IgD-negative memory B cell (primary cell): ENCODE measurements around the gene IFT80. TPM values are rescaled to one million over a fixed set of nuclear protein-coding genes. Genes with fewer than 3 reads are reported as not detected.
A peak's percentile ranks its signal among the peaks of the same experiment; 100 is the strongest.

ENCODE experiments used
- H3K27ac Mint-ChIP-seq, 3 donors: one replicate each; pipeline ENCODE4 v1.8.0; 2020 to 2022; ENCODE audit warnings: mild to moderate bottlenecking in 3 of 3, mixed read lengths in 3 of 3, moderate library complexity in 1 of 3
- H3K27me3 Mint-ChIP-seq: one replicate; pipeline ENCODE4 v1.8.0; 2021; ENCODE audit warnings: mixed read lengths
- H3K36me3 Mint-ChIP-seq: one replicate; pipeline ENCODE4 v1.8.0; 2020; ENCODE audit warnings: mild to moderate bottlenecking, mixed read lengths
- H3K4me1 Mint-ChIP-seq, 3 donors: one replicate each; pipeline ENCODE4 v1.8.0; 2020 to 2022; ENCODE audit warnings: mixed read lengths in 3 of 3, mild to moderate bottlenecking in 1 of 3
- H3K4me3 Mint-ChIP-seq, 4 donors: one replicate each; pipeline ENCODE4 v1.8.0; 2020 to 2022; ENCODE audit warnings: mild to moderate bottlenecking in 4 of 4, mixed read lengths in 4 of 4, moderate library complexity in 3 of 4
- H3K9me3 Mint-ChIP-seq, 3 donors: one replicate each; pipeline ENCODE4 v1.8.0; 2020 to 2021; ENCODE audit warnings: mixed read lengths in 3 of 3, mild to moderate bottlenecking in 1 of 3
- polyA plus RNA-seq: library from polyadenylated mRNA; unstranded; fragments of 300-500 nt; fragmentation: Illumina TruSeq; gene quantifications from one replicate; pipeline ENCODE4 v1.2.3, GENCODE V29; 2021

Gene IFT80
- polyA plus RNA-seq, 1 donor from 2014 or later: 3.8 TPM

GRCh38 chr3:160390565-160391138 is 8.4 kb downstream of the IFT80 start:
- Mint-ChIP-seq H3K27ac (no peak overlapping the region), H3K4me3 (peak overlapping the region in 1 of 4 donors; percentile 9), H3K27me3 (no peaks in the 10 kb centered on the region), H3K36me3 (peaks cover 4% of the 10 kb centered on the region), H3K4me1 (peaks cover 3 to 17% (median 10%) of the 10 kb centered on the region in 3 donors), H3K9me3 (no peaks in the 10 kb centered on the region)

DNA sequence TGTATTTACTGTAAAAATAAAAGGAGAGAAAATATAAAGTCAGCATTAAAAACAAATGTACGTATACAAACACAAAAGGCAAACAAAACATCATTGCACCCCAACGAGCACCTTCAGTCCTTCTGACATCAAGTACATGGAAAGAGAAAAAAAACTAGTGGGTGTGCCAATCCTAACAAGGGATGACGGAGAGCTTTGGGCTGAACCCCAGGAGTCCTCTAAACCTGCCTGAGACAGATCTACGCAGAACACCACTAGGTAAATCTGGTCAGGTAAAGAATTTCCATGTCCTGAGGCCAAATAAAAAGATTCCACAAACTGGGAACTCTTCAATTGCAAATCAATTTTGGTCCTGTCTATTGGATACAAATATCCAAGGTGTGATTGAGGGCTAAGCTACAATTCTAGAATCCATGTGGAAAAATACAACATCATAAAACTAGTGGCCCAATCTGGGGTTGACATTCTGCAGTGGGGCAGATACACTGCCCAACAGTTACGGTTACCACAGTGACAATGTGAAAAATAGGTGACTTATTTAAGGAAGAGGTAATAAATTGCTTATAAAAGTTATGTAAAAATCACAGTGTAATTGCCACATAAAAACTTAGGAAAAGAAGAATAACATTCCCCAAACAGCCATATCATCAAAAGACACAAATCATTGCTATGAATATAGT is 14.2 kb downstream of the IFT80 start:
- no peak overlapping the region for H3K27ac Mint-ChIP-seq

DNA sequence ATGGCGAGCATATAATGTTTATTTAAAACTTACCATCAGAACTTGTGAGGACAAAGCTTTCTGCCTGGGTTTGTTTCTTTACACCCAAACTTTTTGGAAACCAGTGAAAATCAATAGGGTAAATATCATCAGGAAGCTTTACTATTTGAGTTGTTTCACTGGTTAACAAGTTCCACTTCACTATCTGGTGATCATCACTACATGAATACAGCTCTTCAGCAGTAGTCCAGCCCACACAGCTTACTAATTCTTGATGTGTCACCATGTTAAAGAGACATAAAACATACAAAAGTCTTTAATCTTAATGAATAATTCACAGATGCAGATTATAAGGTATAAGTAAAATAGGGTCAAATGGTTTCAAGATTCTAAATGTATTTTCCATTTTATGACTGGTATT is 17.6 kb downstream of the IFT80 start:
- H3K4me3 Mint-ChIP-seq: no peak overlapping the region

More for the DNA sequence above, 14.2 kb downstream of the IFT80 start:
- no peaks in the 10 kb centered on the region for H3K9me3 Mint-ChIP-seq
- H3K27me3 Mint-ChIP-seq: no peaks in the 10 kb centered on the region
- H3K36me3 Mint-ChIP-seq: peaks cover 13% of the 10 kb centered on the region
- no peak overlapping the region for H3K4me3 Mint-ChIP-seq
- peaks cover 0 to 3% (median under 1%) of the 10 kb centered on the region in 3 donors for H3K4me1 Mint-ChIP-seq

GRCh38 chr3:160379628-160380214 is 19.3 kb downstream of the IFT80 start:
- no peak overlapping the region for H3K27ac Mint-ChIP-seq
- H3K27me3 Mint-ChIP-seq: no peaks in the 10 kb centered on the region
- H3K4me3 Mint-ChIP-seq: no peak overlapping the region
- peaks cover 12% of the 10 kb centered on the region for H3K36me3 Mint-ChIP-seq
- H3K9me3 Mint-ChIP-seq: no peaks in the 10 kb centered on the region
- peaks cover 0 to 1% (median 0%) of the 10 kb centered on the region in 3 donors for H3K4me1 Mint-ChIP-seq

More for the DNA sequence above, 17.6 kb downstream of the IFT80 start:
- no peaks in the 10 kb centered on the region for H3K27me3 Mint-ChIP-seq
- no peak overlapping the region for H3K27ac Mint-ChIP-seq
- peaks cover 0 to 1% (median 0%) of the 10 kb centered on the region in 3 donors for H3K4me1 Mint-ChIP-seq
- peaks cover 12% of the 10 kb centered on the region for H3K36me3 Mint-ChIP-seq
- H3K9me3 Mint-ChIP-seq: no peaks in the 10 kb centered on the region

- H3K27me3 Mint-ChIP-seq: no peaks in the 10 kb centered on the region
- H3K4me1 Mint-ChIP-seq: peaks cover 0 to 1% (median 0%) of the 10 kb centered on the region in 3 donors
These were observed 20.5 kb downstream of the IFT80 start for GRCh38 chr3:160378331-160379109.

DNA sequence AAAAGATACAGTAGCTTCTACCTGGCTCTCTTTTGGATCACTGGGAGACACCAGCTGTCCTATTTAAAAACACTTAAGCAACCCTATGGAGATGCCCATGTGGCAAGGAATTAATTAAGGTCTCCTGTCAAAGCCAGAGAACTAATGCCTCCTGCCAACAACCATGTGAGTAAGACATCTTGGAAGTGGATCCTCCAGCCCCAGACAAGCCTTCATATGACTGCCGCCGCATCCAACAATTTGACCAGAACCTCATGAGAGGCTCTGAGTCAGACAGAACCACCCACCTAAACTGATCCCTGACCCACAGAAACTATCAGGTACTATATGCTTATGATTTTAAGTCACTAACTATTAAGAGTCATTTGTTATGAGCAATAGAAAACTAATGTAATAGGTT is 22.3 kb downstream of the IFT80 start:
- no peak overlapping the region for H3K27ac Mint-ChIP-seq
- no peak overlapping the region for H3K4me3 Mint-ChIP-seq
- H3K36me3 Mint-ChIP-seq: peaks cover 20% of the 10 kb centered on the region
- H3K4me1 Mint-ChIP-seq: peaks cover 0 to 1% (median 0%) of the 10 kb centered on the region in 3 donors
- H3K9me3 Mint-ChIP-seq: peaks cover 0 to 2% (median 0%) of the 10 kb centered on the region in 3 donors
- H3K27me3 Mint-ChIP-seq: no peaks in the 10 kb centered on the region

More at GRCh38 chr3:160378331-160379109, 20.5 kb downstream of the IFT80 start:
- H3K27ac Mint-ChIP-seq: no peak overlapping the region
- H3K9me3 Mint-ChIP-seq: peaks cover 0 to 2% (median 0%) of the 10 kb centered on the region in 3 donors
- H3K36me3 Mint-ChIP-seq: peaks cover 18% of the 10 kb centered on the region
- H3K4me3 Mint-ChIP-seq: no peak overlapping the region

DNA sequence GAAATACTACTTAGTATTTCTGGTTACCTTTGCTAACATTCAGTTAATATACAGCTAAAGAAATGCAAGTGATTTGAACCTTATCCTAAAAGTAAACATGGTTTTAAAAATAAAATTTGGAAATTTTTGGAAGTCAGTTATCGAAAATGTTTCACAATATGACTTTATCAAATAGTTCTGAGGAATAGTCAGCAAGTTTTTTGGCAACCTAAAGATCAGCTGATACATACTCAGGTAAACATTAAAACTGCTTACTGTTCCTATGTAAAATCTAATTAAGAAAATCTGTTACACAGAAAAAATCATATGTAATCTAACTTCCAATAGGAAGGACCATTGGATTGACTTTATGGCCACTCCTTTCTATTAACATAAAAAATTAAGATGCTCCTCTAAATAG is 24.1 kb downstream of the IFT80 start:
- Mint-ChIP-seq H3K36me3 (peaks cover 24% of the 10 kb centered on the region), H3K27ac (no peak overlapping the region), H3K27me3 (no peaks in the 10 kb centered on the region), H3K9me3 (peaks cover 0 to 2% (median 0%) of the 10 kb centered on the region in 3 donors), H3K4me3 (no peak overlapping the region), H3K4me1 (peaks cover 2 to 5% (median 5%) of the 10 kb centered on the region in 3 donors)

GRCh38 chr3:160374472-160374871 is 24.6 kb downstream of the IFT80 start:
- no peak overlapping the region for H3K4me3 Mint-ChIP-seq
- peaks cover 24% of the 10 kb centered on the region for H3K36me3 Mint-ChIP-seq
- H3K27me3 Mint-ChIP-seq: no peaks in the 10 kb centered on the region
- peaks cover 3 to 8% (median 7%) of the 10 kb centered on the region in 3 donors for H3K4me1 Mint-ChIP-seq
- no peak overlapping the region for H3K27ac Mint-ChIP-seq
- H3K9me3 Mint-ChIP-seq: peaks cover 0 to 2% (median 0%) of the 10 kb centered on the region in 3 donors

GRCh38 chr3:160373655-160374054 is 25.4 kb downstream of the IFT80 start:
- H3K4me1 Mint-ChIP-seq: peaks cover 7 to 9% (median 8%) of the 10 kb centered on the region in 3 donors
- H3K27me3 Mint-ChIP-seq: no peaks in the 10 kb centered on the region
- H3K27ac Mint-ChIP-seq: no peak overlapping the region
- H3K9me3 Mint-ChIP-seq: peaks cover 0 to 2% (median 0%) of the 10 kb centered on the region in 3 donors
- peak overlapping the region in 1 of 4 donors; percentile 63 for H3K4me3 Mint-ChIP-seq
- H3K36me3 Mint-ChIP-seq: peaks cover 22% of the 10 kb centered on the region

GRCh38 chr3:160372780-160373179 is 26.2 kb downstream of the IFT80 start:
- Mint-ChIP-seq H3K4me1 (peaks cover 8 to 10% (median 8%) of the 10 kb centered on the region in 3 donors), H3K27ac (no peak overlapping the region), H3K9me3 (peaks cover 0 to 2% (median 0%) of the 10 kb centered on the region in 3 donors), H3K36me3 (peaks cover 22% of the 10 kb centered on the region), H3K4me3 (no peak overlapping the region), H3K27me3 (no peaks in the 10 kb centered on the region)

- H3K27me3 Mint-ChIP-seq: no peaks in the 10 kb centered on the region
- H3K9me3 Mint-ChIP-seq: peaks cover 0 to 2% (median 0%) of the 10 kb centered on the region in 3 donors
- H3K36me3 Mint-ChIP-seq: peaks cover 19% of the 10 kb centered on the region
- no peak overlapping the region for H3K27ac Mint-ChIP-seq
- peaks cover 8 to 10% (median 8%) of the 10 kb centered on the region in 3 donors for H3K4me1 Mint-ChIP-seq
- H3K4me3 Mint-ChIP-seq: peak overlapping the region in 1 of 4 donors; percentile 19
These were observed 27.8 kb downstream of the IFT80 start for GRCh38 chr3:160370987-160371857.

GRCh38 chr3:160369784-160370183 is 29.2 kb downstream of the IFT80 start:
- Mint-ChIP-seq H3K36me3 (peaks cover 15% of the 10 kb centered on the region), H3K27ac (no peak overlapping the region)

DNA sequence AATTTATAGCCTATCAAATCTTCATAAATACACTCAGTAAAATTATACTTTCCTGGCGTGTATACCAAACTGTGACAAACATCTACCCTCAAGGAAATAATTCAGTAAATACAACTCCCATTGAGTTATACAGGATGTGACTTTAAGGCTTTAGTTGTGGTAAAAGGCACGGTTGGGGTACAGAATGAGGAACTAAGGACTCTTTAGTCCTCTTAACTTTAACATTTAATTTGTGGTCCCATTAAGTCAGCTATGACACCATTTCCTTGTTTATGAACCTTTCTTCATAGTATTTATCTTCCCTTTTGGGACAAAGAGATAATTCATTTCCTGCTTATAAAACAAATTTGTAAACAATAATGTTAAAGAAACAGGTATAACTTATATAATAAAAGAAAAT is 30.2 kb downstream of the IFT80 start:
- Mint-ChIP-seq H3K4me3 (no peak overlapping the region), H3K9me3 (no peaks in the 10 kb centered on the region), H3K27me3 (no peaks in the 10 kb centered on the region), H3K4me1 (peaks cover 8 to 10% (median 8%) of the 10 kb centered on the region in 3 donors), H3K27ac (no peak overlapping the region), H3K36me3 (peaks cover 7% of the 10 kb centered on the region)

More at GRCh38 chr3:160369784-160370183, 29.2 kb downstream of the IFT80 start:
- Mint-ChIP-seq H3K27me3 (no peaks in the 10 kb centered on the region), H3K4me1 (peaks cover 8 to 10% (median 8%) of the 10 kb centered on the region in 3 donors), H3K4me3 (no peak overlapping the region), H3K9me3 (peaks cover 0 to 2% (median 0%) of the 10 kb centered on the region in 3 donors)
